Prostate gland (tissue), 2 donors: Measurements from ENCODE around the gene ATP5F1D. TPM values are rescaled to one million over a fixed set of nuclear protein-coding genes. Genes with fewer than 3 reads are reported as not detected.

ENCODE experiments used
- DNase-seq: peaks from one replicate; pipeline ENCODE4 v3.0.0-alpha.2; 2019; ENCODE audit warnings: low spot score
- H3K27ac ChIP-seq, 2 donors: fragments of 200-600 bp; sonication (generic); 2 replicates each; pipeline ENCODE4 v1.5.1; 2017 to 2019
- H3K27me3 ChIP-seq: fragments of 200-600 bp; sonication (generic); replicated peaks from 2 replicates; pipeline ENCODE4 v1.5.1; 2019; ENCODE audit not compliant: insufficient read depth
- H3K36me3 ChIP-seq, 2 donors: fragments of 200-600 bp; sonication (generic); 1 replicate in 1 of 2; 2 replicates in 1 of 2; pipeline versions ENCODE4 v1.5.1 to v1.8.1; 2017 to 2019
- H3K4me1 ChIP-seq: fragments of 200-600 bp; sonication (generic); replicated peaks from 2 replicates; pipeline ENCODE4 v1.5.1; 2019
- H3K4me3 ChIP-seq, 2 donors: fragments of 200-600 bp; sonication (generic); 2 replicates each; pipeline ENCODE4 v1.5.1; 2017 to 2019
- H3K9me3 ChIP-seq: fragments of 200-600 bp; sonication (generic); 2 replicates; pipeline ENCODE4 v1.5.1; 2017
- CTCF ChIP-seq, 4 experiments: fragments of 200-600 bp in 2 of 4; fragments of 450-650 bp in 2 of 4; sonication (generic) in 2 of 4; IDR thresholded peaks; 1 replicate in 3 of 4; 2 replicates in 1 of 4; pipeline ENCODE4 v1.5.1; 2016 to 2019; ENCODE audit warnings: antibody characterized with exemption in 4 of 4, mild to moderate bottlenecking in 2 of 4, moderate library complexity in 2 of 4
- POLR2A ChIP-seq: fragments of 450-650 bp; IDR thresholded peaks from one replicate; pipeline ENCODE4 v1.6.1; 2016; ENCODE audit warnings: antibody characterized with exemption, mild to moderate bottlenecking
- POLR2AphosphoS5 ChIP-seq: sonication (generic); formaldehyde crosslinking; IDR thresholded peaks from one replicate; pipeline ENCODE4 v1.6.1; 2017; ENCODE audit warnings: antibody characterized with exemption
- WGBS: methylation state at CpG from one replicate; pipeline ENCODE4 v1.1.5; 2018; 5-methylcytosine and 5-hydroxymethylcytosine counted together
- intact Hi-C: fragments of 100-400 bp; cut with DNase I; formaldehyde crosslinking; loops from one replicate; pipeline ENCODE4 v1.14.2; 2022
- total RNA-seq, 2 donors: library from RNA; depleted of rRNA; stranded (reverse); fragments of >200 nt; gene quantifications; one replicate each; pipeline ENCODE4 v1.1.0, GENCODE V29; 2016

The ATP5F1D gene
- total RNA-seq, 2 donors from 2014 or later = 109 to 151 TPM

- WGBS = 88% methylated on average over 49 of the region's 53 CpGs
- DNase-seq = no peak
- intact Hi-C loops = no loop called here
- Histone ChIP-seq H3K4me3 (no peak overlapping the region), H3K4me1 (peaks cover 8% of the 10 kb centered on the region), H3K27me3 (no peaks in the 10 kb centered on the region), H3K36me3 (no peaks in the 10 kb centered on the region), H3K9me3 (no peaks in the 10 kb centered on the region), H3K27ac (no peak overlapping the region)
- TF ChIP-seq POLR2AphosphoS5 (no peak), CTCF (IDR thresholded peaks at IDR 0.05) (no peak), POLR2A (no peak)
Measured at GRCh38 chr19:1280636-1281568, 39.4 kb downstream of the ATP5F1D start.

- TF ChIP-seq CTCF (IDR thresholded peaks at IDR 0.05) (no peak), POLR2A (no peak), POLR2AphosphoS5 (no peak)
- DNase-seq = no peak
- Histone ChIP-seq H3K27ac (no peak overlapping the region), H3K4me3 (no peak overlapping the region), H3K9me3 (no peaks in the 10 kb centered on the region), H3K36me3 (no peaks in the 10 kb centered on the region), H3K4me1 (no peaks in the 10 kb centered on the region), H3K27me3 (peaks cover under 1% of the 10 kb centered on the region)
- WGBS = 74% methylated on average over 14 of the region's 15 CpGs
- intact Hi-C loops = no loop called here
Measured at GRCh38 chr19:1281569-1282287, 40.2 kb downstream of the ATP5F1D start.

- no peaks in the 10 kb centered on the region for H3K36me3 ChIP-seq
- DNase-seq = no peak
- intact Hi-C loops = no loop called here
- 78% methylated on average over 18 of the region's 18 CpGs for WGBS
- no peaks in the 10 kb centered on the region for H3K9me3 ChIP-seq
- TF ChIP-seq POLR2A = no peak
- no peak for TF ChIP-seq POLR2AphosphoS5
- no peak for TF ChIP-seq CTCF (IDR thresholded peaks at IDR 0.05)
- H3K27ac ChIP-seq = no peak overlapping the region
- H3K4me1 ChIP-seq = no peaks in the 10 kb centered on the region
- no peak overlapping the region for H3K4me3 ChIP-seq
- peaks cover 5% of the 10 kb centered on the region for H3K27me3 ChIP-seq
Measured at GRCh38 chr19:1282588-1283206, 41.1 kb downstream of the ATP5F1D start.

- Histone ChIP-seq H3K27ac (no peak overlapping the region), H3K9me3 (no peaks in the 10 kb centered on the region), H3K36me3 (no peaks in the 10 kb centered on the region), H3K4me1 (no peaks in the 10 kb centered on the region), H3K4me3 (no peak overlapping the region), H3K27me3 (peaks cover 5% of the 10 kb centered on the region)
- 84% methylated on average over 25 of the region's 29 CpGs for WGBS
- DNase-seq = no peak
- intact Hi-C loops = no loop called here
- TF ChIP-seq POLR2A (no peak), CTCF (IDR thresholded peaks at IDR 0.05) (no peak), POLR2AphosphoS5 (no peak)
Measured at GRCh38 chr19:1283207-1283916, 41.8 kb downstream of the ATP5F1D start.
